Measurements from ENCODE around the gene SNAI3. TPM values are rescaled to one million over a fixed set of nuclear protein-coding genes. Genes with fewer than 3 reads are reported as not detected.
A peak's percentile ranks its signal among the peaks of the same experiment; 100 is the strongest.

SNAI3 gene
- total and polyA plus RNA-seq, 2 of the 4 experiments (the other 2 are of a cell fraction) = 0.21 TPM; not detected in 1

DNA sequence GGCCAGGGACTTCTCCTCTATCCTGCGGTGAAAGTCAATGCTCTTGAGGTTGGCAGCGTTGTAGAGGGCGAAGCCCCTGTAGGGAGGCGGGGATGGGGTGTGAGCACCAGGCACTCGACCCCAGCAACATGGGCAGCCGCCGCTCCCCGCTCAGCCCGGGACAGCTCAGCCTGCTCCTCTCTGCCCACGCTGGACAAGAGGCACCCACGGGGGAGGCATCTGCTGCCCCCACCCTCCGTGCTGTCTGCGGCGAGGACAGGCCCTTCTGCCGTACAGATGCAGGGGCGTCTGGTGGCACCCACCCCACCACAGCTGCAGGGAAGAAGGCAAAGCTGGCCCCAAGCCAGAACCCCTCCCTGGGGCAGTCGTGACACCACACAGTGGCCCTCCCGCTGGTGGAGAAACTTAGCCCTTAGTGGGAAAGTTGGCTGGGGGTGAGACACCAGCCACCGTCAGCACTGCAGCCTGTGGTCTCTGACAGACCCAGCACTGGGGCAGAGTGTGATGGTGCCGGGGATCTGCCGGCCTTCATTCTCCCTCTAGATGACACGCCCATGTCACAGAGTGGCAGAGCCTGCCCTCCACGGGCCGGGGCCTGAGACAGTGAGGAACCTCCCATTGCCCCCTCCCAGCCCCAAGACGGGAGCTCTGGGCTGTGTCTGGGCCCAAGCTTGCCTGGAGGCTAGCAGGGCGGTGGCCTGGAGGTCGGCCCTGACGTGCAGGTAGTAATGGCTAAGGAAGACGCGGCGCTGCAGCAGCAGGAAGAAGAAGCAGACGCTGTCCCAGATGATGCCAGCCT lies 39.5 kb upstream of the SNAI3 start:
- Histone ChIP-seq H3K4ac (ENCODE audit: low read depth, low read length) (no peak overlapping the region), H4K8ac (ENCODE audit: low read depth in 2 of 2, low read length in 2 of 2) (no peak overlapping the region), H3K27ac (ENCODE audit: insufficient read depth, low read length) (no peak overlapping the region), H3K4me2 (ENCODE audit: low read depth, low read length) (no peak overlapping the region), H4K20me1 (ENCODE audit: insufficient read depth, low read length) (peaks cover 8% of the 10 kb centered on the region), H2BK5ac (ENCODE audit: low read depth, low read length, poor library complexity, severe bottlenecking) (no peak overlapping the region), H3K4me1 (ENCODE audit: control insufficient read depth, insufficient read depth, low read length) (no peaks in the 10 kb centered on the region), H3K14ac (replicated peaks; ENCODE audit: low read depth, low read length) (no peak overlapping the region), H4K91ac (ENCODE audit: insufficient read depth, low read depth, low read length) (no peak overlapping the region), H3K18ac (ENCODE audit: low read depth, low read length) (no peak overlapping the region), H3K9me1 (ENCODE audit: insufficient read depth, low read length) (no peaks in the 10 kb centered on the region), H3K36me3 (ENCODE audit: control insufficient read depth, insufficient read depth, low read length) (peaks cover 79% of the 10 kb centered on the region), H3K56ac (ENCODE audit: extremely low read depth, insufficient read depth, low read length) (no peak overlapping the region), H4K5ac (ENCODE audit: low read depth, low read length) (no peak overlapping the region), H2BK15ac (ENCODE audit: low read depth, low read length) (no peak overlapping the region), H2AK5ac (ENCODE audit: low read depth, low read length) (no peak overlapping the region), H2AK9ac (replicated peaks; ENCODE audit: low read depth, low read length, poor library complexity) (no peak overlapping the region), H3K9ac (ENCODE audit: low read depth, low read length) (no peak overlapping the region), H3K79me1 (ENCODE audit: low read depth in 1 of 2, low read length in 2 of 2) (peaks cover 0 to 18% of the 10 kb centered on the region in 2 experiments; a peak in 2 of 4 replicates), H3K9me3 (ENCODE audit: control insufficient read depth, insufficient read depth, low read length) (no peaks in the 10 kb centered on the region), H2AFZ (replicated peaks; ENCODE audit: low read length, poor library complexity) (peak overlapping the region; percentile 21), H2BK20ac (ENCODE audit: low read depth, low read length) (no peak overlapping the region), H3K4me3 (ENCODE audit: insufficient read depth, low read depth, low read length) (no peak overlapping the region), H3K27me3 (ENCODE audit: control insufficient read depth, insufficient read depth, low read length) (no peaks in the 10 kb centered on the region), H2BK120ac (ENCODE audit: low read depth, low read length) (no peak overlapping the region), H3K23ac (ENCODE audit: low read depth, low read length) (no peak overlapping the region)
- 85% methylated on average over 10 of the region's 32 CpGs; no CpG with 5 or more reads in 1 of the 2 experiments for WGBS, 2 experiments (ENCODE audit: extremely low coverage in 2 of 2, insufficient read length in 1 of 2)
- dilution Hi-C loops (cut with HindIII; ENCODE audit: low sequenced_read_pairs, unreplicated experiment) = no loop called here
- intact Hi-C loops (cut with micrococcal nuclease) = no loop called here
- CTCF ChIA-PET = interaction anchor here (0.8 kb wide), 1 partner anchor 12 kb away, joined by 3 read pairs; no protein-coding TSS in a partner anchor
- POLR2A ChIA-PET (ENCODE audit: unreplicated experiment) = no interaction called here
- ATAC-seq (ENCODE audit: low read depth) (no peak), DNase-seq (no peak)
- TF ChIP-seq USF2 (IDR thresholded peaks at IDR 0.05; ENCODE audit: low read depth, low read length) (no peak), SMC3 (IDR thresholded peaks at IDR 0.05; ENCODE audit: low read depth, low read length) (no peak), RCOR1 (IDR thresholded peaks at IDR 0.05; ENCODE audit: insufficient replicate concordance, low read length) (no peak), POLR2A (IDR thresholded peaks at IDR 0.05; ENCODE audit: low read depth, low read length) (no peak), MAFK (IDR thresholded peaks at IDR 0.05; ENCODE audit: low read depth, low read length) (no peak)
- TF ChIP-seq, protein P1, sequence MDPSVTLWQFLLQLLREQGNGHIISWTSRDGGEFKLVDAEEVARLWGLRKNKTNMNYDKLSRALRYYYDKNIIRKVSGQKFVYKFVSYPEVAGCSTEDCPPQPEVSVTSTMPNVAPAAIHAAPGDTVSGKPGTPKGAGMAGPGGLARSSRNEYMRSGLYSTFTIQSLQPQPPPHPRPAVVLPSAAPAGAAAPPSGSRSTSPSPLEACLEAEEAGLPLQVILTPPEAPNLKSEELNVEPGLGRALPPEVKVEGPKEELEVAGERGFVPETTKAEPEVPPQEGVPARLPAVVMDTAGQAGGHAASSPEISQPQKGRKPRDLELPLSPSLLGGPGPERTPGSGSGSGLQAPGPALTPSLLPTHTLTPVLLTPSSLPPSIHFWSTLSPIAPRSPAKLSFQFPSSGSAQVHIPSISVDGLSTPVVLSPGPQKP (IDR thresholded peaks at IDR 0.05; ENCODE audit: borderline replicate concordance, low read depth, low read length) = no peak
- in situ Hi-C loops (cut with MboI; ENCODE audit: low sequenced_read_pairs) = no loop called here
- no TSS peak for BruUV-seq (replicated peaks)

All from IMR-90 (cell line).